HG02798 (cell line): ENCODE data around the gene HMGB4.

Source experiments
- ATAC-seq: cut with Tn5 transposase; IDR thresholded peaks from one replicate; pipeline ENCODE4 v1.9.1; 2021; ENCODE audit warnings: mild to moderate bottlenecking; ENCODE audit not compliant: unreplicated experiment, poor library complexity

HMGB4 gene

GRCh38 chr1:33846861-33847260 is 17.0 kb upstream of the HMGB4 start:
- no peak for ATAC-seq

GRCh38 chr1:33848205-33848937 is 15.5 kb upstream of the HMGB4 start:
- ATAC-seq = no peak

- no peak for ATAC-seq
Observed at GRCh38 chr1:33849211-33849610, 14.7 kb upstream of the HMGB4 start.

GRCh38 chr1:33850481-33850880 is 13.4 kb upstream of the HMGB4 start:
- ATAC-seq = no peak

- no peak for ATAC-seq
Observed at GRCh38 chr1:33852711-33853110, 11.2 kb upstream of the HMGB4 start.

- no peak for ATAC-seq
Observed at GRCh38 chr1:33853431-33853830, 10.4 kb upstream of the HMGB4 start.

- ATAC-seq = no peak
Observed at GRCh38 chr1:33854091-33854490, 9.8 kb upstream of the HMGB4 start.

- ATAC-seq = no peak
Observed at GRCh38 chr1:33860671-33861070, 3.2 kb upstream of the HMGB4 start.

- ATAC-seq = no peak
Observed at GRCh38 chr1:33864460-33865389, 846 bp downstream of the HMGB4 start.

GRCh38 chr1:33866281-33866680 is 2.4 kb downstream of the HMGB4 start:
- no peak for ATAC-seq

GRCh38 chr1:33867684-33868083 is 3.8 kb downstream of the HMGB4 start:
- ATAC-seq = no peak

- ATAC-seq = no peak
Observed at GRCh38 chr1:33872275-33872674, 8.4 kb downstream of the HMGB4 start.

- no peak for ATAC-seq
Observed at GRCh38 chr1:33872683-33873082, 8.8 kb downstream of the HMGB4 start.

GRCh38 chr1:33874636-33875035 is 10.8 kb downstream of the HMGB4 start:
- ATAC-seq = no peak

- no peak for ATAC-seq
Observed at GRCh38 chr1:33875862-33876261, 12.0 kb downstream of the HMGB4 start.

- no peak for ATAC-seq
Observed at GRCh38 chr1:33876970-33877650, 13.2 kb downstream of the HMGB4 start.

GRCh38 chr1:33878392-33878791 is 14.5 kb downstream of the HMGB4 start:
- no peak for ATAC-seq

- ATAC-seq = no peak
Observed at GRCh38 chr1:33880305-33880704, 16.4 kb downstream of the HMGB4 start.

GRCh38 chr1:33886496-33886895 is 22.6 kb downstream of the HMGB4 start:
- no peak for ATAC-seq

GRCh38 chr1:33893147-33893830 is 29.4 kb downstream of the HMGB4 start:
- no peak for ATAC-seq
